Measurements from ENCODE around the gene CFAP299.

GRCh38 chr4:80852061-80852460, 516.5 kb downstream of the CFAP299 start:
- TF ChIP-seq SPI1 (IDR thresholded peaks at IDR 0.05; ENCODE audit: low read depth, low read length) (no peak), POLR2AphosphoS5 (IDR thresholded peaks at IDR 0.05; ENCODE audit: low read depth, low read length) (no peak), POLR2A (IDR thresholded peaks at IDR 0.05; ENCODE audit: low read depth, low read length) (no peak), TAF1 (IDR thresholded peaks at IDR 0.05; ENCODE audit: low read depth, low read length) (no peak), PAX5 (IDR thresholded peaks at IDR 0.05; ENCODE audit: insufficient read depth, low read length, severe bottlenecking) (no peak), POU2F2 (IDR thresholded peaks at IDR 0.05; ENCODE audit: low read depth, low read length) (no peak)

Data from GM12891 (cell line).